HG03159 (cell line): ENCODE results near the gene YTHDF2.

ENCODE experiments used
- ATAC-seq: cut with Tn5 transposase; IDR thresholded peaks from one replicate; pipeline ENCODE4 v1.9.1; 2021; ENCODE audit warnings: mild to moderate bottlenecking, moderate library complexity; ENCODE audit not compliant: unreplicated experiment

Gene YTHDF2

DNA sequence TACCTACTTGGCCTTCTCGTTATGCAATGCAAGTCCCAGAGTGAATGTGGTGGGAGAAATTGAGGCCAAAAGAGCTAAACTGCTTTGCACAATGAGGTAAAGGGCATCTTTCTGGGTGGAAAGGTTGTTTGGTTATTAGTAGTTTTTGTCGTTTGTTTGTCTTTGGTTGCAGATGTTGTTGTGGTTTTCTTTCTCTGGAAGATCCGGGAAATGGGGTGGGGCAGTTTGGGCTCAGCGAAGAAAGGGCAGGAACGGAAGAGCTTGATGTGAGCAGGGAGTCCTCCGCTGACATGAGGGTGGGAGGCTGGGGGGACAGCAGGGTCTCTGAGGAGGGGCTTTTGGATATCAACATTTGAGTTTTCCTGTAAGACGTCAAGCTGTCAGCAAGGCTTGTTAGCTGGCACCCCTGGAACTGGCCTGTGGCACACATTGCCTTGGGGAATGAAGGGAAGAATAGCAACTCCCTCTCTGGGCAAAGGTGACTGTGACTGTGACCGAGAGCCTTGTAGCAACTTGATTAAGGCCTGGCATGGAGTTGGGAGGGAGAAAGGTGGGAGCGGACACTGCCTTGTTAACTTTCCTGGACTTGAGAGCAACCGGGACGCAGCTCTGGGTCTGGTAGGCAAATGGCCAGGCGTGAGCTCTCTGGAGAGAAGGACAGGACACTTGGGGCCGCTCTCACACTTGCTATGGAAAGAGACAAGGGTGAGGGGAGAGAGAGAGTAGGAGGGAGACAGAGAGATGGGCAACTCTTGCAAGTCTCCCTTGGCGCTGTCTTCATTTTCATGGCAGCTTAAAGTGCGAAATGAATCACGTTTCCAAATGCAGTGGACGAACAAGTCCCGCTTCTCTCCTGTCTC is 59.8 kb downstream of the YTHDF2 start:
- ATAC-seq = no peak

DNA sequence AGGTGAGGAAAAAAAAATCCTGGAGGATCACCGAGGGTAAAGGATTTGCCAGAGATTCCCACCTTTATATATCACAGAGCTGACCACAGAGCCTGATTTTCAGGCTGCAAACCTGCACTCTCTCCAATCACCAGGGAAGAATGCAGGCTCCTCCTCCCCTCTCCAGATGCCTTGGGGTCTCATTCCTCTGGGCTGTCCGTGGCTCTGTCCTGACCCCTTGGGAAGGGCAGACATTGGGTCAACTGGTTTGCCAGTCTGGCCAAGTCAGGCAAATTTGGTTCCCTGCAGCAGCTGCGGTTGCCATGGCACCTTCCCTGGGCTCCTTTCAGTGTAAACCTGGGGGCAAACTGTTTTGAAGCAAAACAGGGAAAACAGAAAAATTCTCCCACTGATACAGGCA is 63.6 kb downstream of the YTHDF2 start:
- no peak for ATAC-seq

DNA sequence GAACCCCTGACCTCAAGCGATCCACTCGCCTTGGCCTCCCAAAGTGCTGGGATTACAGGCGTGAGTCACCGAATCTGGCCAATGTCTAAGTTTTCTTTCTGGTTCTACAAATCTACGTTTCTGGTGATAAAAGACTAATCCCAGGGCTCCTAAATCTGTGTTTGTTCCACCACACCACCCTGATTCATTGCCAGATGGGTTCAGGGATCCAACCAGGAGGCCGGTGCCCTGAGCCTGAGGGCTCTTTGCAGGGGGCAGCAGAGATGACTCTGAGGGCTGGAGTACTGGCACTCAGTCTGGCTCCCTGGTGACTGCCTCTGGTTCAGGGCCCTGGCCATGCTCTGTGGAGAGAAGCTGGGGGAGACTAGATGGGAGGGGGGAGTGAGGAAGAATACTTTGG is 64.7 kb downstream of the YTHDF2 start:
- no peak for ATAC-seq

DNA sequence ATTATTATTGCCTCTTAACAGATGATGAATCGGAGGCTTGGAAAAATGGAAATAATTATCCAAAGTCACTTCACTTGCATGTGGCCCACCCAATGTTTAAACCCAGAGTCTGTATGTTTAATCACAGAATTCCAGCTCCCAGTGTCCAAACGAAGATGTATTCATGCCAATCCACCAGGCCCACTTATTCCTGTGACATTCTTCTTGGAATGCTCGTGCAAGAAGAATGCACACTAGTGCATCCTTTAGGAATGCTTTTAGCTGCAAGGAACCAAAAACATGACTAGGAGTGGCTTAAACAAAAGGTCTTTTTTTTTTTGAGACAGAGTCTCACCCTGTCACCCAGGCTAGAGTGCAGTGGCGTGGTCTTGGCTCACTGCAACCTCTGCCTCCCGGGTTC is 66.3 kb downstream of the YTHDF2 start:
- ATAC-seq = no peak

DNA sequence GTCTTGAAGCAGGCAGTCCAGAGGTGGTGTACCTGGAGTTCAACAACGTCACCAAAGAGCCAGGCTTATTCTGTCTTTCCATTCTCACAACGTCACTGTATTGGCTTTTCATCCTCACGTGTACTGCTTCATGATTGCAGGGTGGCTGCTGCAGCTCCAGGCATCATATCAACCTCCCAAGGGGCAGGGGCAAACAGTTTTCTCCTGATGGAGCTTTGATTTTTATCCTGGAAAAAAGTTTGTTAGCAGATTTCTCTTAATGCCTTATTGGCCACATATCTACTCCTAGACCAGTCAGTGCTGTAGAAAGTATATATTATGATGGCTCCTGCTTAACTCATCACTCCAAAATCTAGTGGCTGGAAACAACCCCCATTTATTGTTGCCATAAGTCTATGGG is 66.9 kb downstream of the YTHDF2 start:
- ATAC-seq = no peak

DNA sequence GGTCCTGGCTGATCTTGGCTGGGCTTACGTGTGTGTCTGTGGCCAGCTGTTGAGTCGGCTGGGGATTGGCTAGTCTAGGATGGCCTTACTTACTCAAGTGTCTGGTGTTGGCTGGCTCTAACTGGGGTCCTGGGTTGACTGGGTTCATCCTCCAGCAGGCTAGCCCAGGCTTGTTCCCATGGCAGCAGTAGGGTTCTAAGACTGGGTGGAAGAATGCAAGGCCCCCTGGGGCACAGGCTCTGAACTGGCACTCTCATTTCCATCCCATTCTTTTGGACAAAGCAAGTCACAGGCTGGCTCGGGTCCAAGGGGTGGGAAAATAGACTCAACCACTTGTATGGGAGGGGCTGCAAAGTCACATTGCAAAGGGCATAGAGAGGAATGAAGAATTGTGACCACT is 67.3 kb downstream of the YTHDF2 start:
- ATAC-seq = no peak

DNA sequence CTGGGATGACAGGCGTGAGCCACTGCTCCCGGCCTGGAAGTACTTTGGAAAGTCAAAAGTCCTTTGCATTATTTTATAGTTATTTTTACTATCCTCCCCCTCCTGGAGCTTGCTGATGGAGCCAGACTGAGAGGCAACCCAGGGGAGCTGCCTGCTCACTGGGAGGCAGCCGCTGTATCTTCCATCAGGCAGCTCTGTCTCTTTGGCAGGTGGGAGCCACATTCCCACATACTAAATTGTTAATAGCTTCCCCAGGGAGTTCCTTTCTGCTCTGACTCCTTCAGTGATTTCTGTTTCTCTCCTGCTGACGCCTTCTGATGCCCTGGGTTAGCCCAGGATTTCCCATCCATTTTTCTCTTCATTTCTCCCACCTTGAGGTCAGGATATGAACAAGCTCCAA is 70.3 kb downstream of the YTHDF2 start:
- no peak for ATAC-seq

DNA sequence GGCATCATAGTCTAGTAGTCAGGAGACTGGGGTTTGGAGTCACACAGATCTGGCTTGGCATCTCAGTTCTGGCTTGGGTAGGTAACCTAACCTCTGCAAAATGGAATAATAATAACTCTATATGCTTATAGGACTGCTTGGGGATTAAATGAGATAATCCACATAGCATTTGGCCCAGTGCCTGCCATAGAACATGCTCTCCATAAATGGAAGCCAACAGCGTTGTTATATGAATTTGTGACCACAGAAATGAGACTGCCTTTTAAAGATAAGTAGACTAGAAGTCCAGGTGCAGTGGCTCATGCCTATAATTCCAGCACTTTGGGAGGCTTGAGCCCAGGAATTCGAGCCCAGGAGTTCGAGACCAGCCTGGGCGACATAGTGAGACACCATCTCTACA is 71.2 kb downstream of the YTHDF2 start:
- ATAC-seq = no peak

DNA sequence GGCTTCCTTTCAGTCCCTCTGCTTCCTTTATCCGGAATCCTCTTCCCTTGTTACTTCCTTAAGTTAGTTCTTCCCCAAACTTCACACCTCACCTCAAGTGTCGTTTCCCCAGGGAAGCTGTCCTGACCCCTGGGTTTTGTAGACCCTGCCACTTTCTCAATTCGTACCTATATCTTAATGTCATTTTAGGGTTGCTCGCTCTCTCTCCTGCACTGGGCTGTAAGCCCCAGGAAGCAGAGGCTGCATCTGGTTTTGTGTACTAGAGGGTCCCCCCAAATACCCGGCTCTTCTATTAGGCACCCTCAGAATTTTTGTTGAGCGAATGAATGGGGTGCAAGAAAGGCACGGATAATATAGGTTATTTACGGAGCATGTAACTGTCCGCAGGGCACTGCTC is 74.6 kb downstream of the YTHDF2 start:
- ATAC-seq = no peak

DNA sequence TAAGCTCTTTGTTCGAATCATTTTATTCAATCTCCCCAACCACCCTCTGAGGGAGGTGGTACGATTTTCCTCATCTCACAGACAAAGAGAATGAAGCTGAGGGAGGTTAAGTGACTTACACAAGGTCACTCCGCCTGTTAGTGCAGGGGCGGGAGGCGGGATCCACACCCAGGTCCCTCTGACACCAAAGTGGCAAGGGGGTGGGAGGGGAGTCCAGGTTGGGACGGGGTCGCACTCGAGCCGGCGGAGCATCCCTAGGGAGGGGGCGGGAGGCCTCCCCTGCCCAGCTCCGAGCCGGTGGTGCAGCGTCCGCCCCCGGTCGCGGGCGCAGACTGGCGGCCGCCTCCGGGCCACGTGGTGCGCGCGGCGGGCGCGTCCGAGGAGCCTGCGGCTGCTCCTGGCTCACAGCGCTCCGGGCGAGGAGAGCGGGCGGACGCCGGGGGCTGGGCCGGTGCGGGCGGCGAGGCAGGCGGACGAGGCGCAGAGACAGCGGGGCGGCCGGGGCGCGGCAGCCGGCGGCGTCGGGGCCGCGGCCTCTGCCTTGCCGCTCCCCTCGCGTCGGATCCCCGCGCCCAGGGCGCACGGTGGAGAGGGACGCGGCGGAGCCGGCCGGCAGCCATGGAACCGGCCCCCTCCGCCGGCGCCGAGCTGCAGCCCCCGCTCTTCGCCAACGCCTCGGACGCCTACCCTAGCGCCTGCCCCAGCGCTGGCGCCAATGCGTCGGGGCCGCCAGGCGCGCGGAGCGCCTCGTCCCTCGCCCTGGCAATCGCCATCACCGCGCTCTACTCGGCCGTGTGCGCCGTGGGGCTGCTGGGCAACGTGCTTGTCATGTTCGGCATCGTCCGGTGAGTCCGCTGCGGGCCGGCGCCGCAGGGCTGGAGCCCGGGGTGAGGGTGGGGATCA is 75.3 kb downstream of the YTHDF2 start, which contains the start of gene OPRD1:
TSS of gene OPRD1 (plus strand) at position 405 of the 903 bp plus-strand sequence. CDS start at position 619, 214 bp downstream.
- ATAC-seq = no peak

DNA sequence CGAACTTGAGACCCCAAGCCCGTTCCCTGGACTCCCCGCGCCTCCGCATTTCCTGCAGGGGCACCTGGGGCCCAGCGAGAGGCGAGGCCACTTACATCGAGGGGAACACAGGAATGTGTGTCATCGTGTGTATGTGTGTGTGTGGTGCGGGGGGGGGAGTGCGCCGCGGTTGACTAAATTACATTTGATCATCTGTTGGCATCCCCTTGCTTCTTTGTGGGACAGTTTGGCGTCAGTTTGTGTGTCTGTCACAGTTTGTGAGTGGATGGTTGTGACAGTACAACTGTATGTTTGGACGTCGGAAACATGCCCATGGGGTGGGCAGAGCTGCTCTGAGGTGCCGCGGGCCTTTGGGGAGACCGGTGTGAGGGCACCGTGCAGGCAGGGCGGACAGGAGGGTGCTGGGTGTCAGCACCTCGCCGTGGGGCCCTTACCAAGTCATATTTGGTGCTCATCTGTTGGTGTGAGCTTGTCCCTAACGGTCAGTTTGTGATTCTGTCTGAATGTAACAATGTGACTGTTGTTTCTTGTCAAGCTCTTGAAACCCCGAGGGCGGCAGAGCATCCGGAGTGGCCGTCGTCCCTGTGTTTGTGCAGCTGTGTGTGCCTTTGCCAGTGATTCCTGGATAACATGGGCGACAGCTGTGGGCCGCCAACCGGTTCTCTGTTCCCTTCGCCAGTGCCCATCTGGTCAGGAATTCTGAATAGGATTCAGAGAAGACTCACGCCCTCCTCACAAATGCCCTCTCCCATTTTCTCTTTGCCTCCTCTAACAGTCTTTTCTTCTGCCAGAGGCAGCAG is 76.1 kb downstream of the YTHDF2 start:
- ATAC-seq = no peak

DNA sequence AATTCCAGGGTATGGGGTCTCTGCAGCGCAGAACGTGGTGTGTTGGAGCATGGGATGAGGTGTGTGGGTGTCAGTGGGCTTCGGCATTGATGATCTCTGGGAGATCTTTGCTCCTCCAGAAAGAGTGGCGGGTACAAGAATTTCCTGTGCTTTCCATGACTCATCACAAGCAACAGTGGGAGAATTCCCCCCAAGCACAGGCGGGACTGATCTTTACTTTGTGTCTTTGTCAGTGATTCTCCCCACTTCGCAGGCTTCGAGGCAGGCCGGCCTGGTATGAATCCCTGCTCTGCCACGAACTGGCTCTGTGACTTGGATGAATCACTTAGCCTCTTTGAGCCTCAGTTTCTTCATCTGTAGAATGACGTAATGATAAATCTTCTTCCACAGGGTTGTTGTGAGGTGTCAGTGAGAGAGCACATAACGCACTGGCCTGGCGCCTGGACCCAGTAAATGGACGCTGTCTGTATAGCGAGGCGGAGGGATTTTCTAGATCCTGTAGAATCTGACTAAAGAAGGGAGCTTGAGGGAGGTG is 77.3 kb downstream of the YTHDF2 start:
- no peak for ATAC-seq

DNA sequence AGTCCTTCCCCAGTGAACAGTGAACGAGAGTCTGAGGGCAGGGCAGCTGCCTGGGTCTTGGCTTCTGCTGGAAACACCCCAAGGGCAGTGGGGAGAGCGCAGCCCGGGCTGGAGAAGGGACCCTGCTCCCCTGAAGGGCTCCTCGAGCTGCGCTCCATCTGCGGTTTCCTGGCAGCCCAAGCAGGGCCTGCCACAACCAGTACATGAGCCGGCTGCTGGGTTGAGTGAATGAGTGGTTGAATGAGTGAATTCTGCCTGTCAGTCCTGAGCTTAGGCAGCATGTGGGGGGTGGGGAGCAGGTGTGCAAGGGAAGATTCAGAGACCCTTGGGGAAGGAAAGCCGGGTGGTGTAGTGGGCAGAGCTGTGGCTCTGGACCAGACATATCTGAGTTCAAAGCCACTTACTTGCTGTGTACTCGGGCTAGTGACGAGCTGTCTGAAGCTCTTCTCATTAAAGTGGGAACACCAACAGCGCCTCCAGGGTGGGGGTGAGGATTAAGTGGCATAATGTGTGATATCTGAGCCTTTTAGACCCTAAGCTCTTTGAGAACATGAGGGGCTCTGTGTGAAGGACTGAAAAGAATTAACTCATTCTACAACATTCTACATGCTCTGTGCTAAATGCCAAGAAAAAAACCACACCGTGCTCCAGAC is 78.9 kb downstream of the YTHDF2 start:
- no peak for ATAC-seq

DNA sequence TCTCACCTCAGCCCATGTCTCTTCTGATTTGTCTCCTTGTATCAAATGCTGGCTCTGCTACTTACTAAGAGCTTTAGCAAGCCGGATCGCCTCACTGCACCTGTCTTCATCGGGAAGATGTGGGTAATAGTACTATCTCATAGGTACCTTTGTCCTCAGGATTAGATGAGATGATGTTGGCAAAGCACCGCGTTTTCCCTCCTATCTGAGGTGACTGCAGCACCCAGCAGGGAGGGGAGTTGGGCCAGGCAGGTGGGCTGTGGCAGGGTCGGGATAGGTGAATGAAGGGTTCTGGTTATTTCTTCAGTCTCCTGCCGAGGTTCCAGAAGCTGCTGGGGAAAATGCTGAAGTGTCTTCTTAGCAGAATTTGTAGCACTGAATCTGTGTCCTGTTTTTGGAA is 80.4 kb downstream of the YTHDF2 start:
- no peak for ATAC-seq

DNA sequence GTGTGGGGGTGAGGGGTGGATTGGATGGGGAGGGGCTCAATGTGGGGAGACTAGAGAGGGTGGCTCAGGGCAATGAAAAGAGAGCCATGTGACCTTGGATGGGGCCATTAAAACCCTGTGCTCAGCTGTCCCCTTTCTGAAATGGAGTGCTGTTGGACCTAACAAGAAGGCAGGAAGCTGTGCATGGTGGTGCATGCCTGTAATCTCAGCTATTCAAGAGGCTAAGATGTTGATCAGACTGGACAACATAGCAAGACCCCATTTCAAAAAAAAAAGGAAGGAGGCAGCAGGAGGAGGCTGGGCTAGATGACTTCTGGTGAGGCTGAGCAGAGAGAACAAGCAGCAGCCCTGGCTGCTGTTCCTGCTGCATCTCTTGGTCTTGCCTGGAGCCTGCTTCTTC is 82.3 kb downstream of the YTHDF2 start:
- no peak for ATAC-seq
